ENCODE measurements around the gene MPIG6B.

Gene MPIG6B

GRCh38 chr6:31713991-31714684 is 9.0 kb upstream of the MPIG6B start:
- Histone ChIP-seq H3K27ac (peak overlapping the region; percentile 59), H3K27me3 (ENCODE audit: insufficient read depth, low read depth, severe bottlenecking) (no peaks in the 10 kb centered on the region), H3K4me3 (ENCODE audit: low read depth, low read length) (no peak overlapping the region), H3K36me3 (no peaks in the 10 kb centered on the region), H3K9me3 (ENCODE audit: severe bottlenecking) (no peaks in the 10 kb centered on the region)
- DNase-seq, result peak; percentile 68
- TF ChIP-seq CTCF (IDR thresholded peaks at IDR 0.05; ENCODE audit: low read depth, low read length), result no peak

- no peak for DNase-seq
- Histone ChIP-seq H3K4me3 (ENCODE audit: low read depth, low read length) (no peak within 1 kb of the TSS), H3K36me3 (no peaks in the 10 kb centered on the region), H3K9me3 (ENCODE audit: severe bottlenecking) (no peaks in the 10 kb centered on the region), H3K27ac (peak within 1 kb of the TSS; percentile 59), H3K27me3 (ENCODE audit: insufficient read depth, low read depth, severe bottlenecking) (no peaks in the 10 kb centered on the region)
- no peak for TF ChIP-seq CTCF (IDR thresholded peaks at IDR 0.05; ENCODE audit: low read depth, low read length)
Measured at GRCh38 chr6:31715022-31715958, 7.9 kb upstream of the MPIG6B start, which contains the start of gene LY6G6D. TSS of gene LY6G6D (plus strand) at chr6:31715348. CDS start at chr6:31715356, 8 bp downstream.

GRCh38 chr6:31717499-31718222 is 5.5 kb upstream of the MPIG6B start:
- DNase-seq, result peak; percentile 17
- Histone ChIP-seq H3K27me3 (ENCODE audit: insufficient read depth, low read depth, severe bottlenecking) (no peaks in the 10 kb centered on the region), H3K9me3 (ENCODE audit: severe bottlenecking) (no peaks in the 10 kb centered on the region), H3K36me3 (no peaks in the 10 kb centered on the region), H3K27ac (no peak overlapping the region), H3K4me3 (ENCODE audit: low read depth, low read length) (no peak overlapping the region)
- no peak for TF ChIP-seq CTCF (IDR thresholded peaks at IDR 0.05; ENCODE audit: low read depth, low read length)

GRCh38 chr6:31718265-31718664 is 4.9 kb upstream of the MPIG6B start:
- DNase-seq, result no peak
- H3K27me3 ChIP-seq (ENCODE audit: insufficient read depth, low read depth, severe bottlenecking), result no peaks in the 10 kb centered on the region
- TF ChIP-seq CTCF (IDR thresholded peaks at IDR 0.05; ENCODE audit: low read depth, low read length), result no peak
- H3K9me3 ChIP-seq (ENCODE audit: severe bottlenecking), result no peaks in the 10 kb centered on the region
- H3K36me3 ChIP-seq, result no peaks in the 10 kb centered on the region
- H3K27ac ChIP-seq, result no peak overlapping the region
- no peak overlapping the region for H3K4me3 ChIP-seq (ENCODE audit: low read depth, low read length)

- no peak for TF ChIP-seq CTCF (IDR thresholded peaks at IDR 0.05; ENCODE audit: low read depth, low read length)
- no peak overlapping the region for H3K27ac ChIP-seq
- H3K4me3 ChIP-seq (ENCODE audit: low read depth, low read length), result no peak overlapping the region
- no peaks in the 10 kb centered on the region for H3K27me3 ChIP-seq (ENCODE audit: insufficient read depth, low read depth, severe bottlenecking)
- DNase-seq, result peak; percentile 15
- H3K9me3 ChIP-seq (ENCODE audit: severe bottlenecking), result no peaks in the 10 kb centered on the region
- no peaks in the 10 kb centered on the region for H3K36me3 ChIP-seq
Measured at GRCh38 chr6:31719001-31719400, 4.2 kb upstream of the MPIG6B start.
